ENCODE data around the gene BCL2L11.

GRCh38 chr2:111178296-111178695 lies 57.6 kb downstream of the BCL2L11 start:
- TF ChIP-seq EP300 (IDR thresholded peaks at IDR 0.05; ENCODE audit: low read length) (no peak), PRPF4 (IDR thresholded peaks at IDR 0.05; ENCODE audit: insufficient read depth, low read depth, low read length, poor library complexity, severe bottlenecking) (no peak), POLR2G (IDR thresholded peaks at IDR 0.05; ENCODE audit: low read depth, low read length) (no peak), ARID1B (IDR thresholded peaks at IDR 0.05) (no peak), CTCF (IDR thresholded peaks at IDR 0.05 in 2 of 3, conservative IDR thresholded peaks at IDR 0.05 in 1 of 3; ENCODE audit: insufficient read depth in 2 of 3, low read depth in 1 of 3, low read length in 3 of 3) (no peak), CLOCK (CRISPR knock-in tag; IDR thresholded peaks at IDR 0.05; ENCODE audit: borderline replicate concordance) (no peak), MXI1 (IDR thresholded peaks at IDR 0.05; ENCODE audit: low read depth, low read length) (no peak), HDAC2 (IDR thresholded peaks at IDR 0.05) (no peak), SMARCC2 (IDR thresholded peaks at IDR 0.05; ENCODE audit: low read depth) (no peak), YY1 (IDR thresholded peaks at IDR 0.05; ENCODE audit: borderline replicate concordance in 1 of 3, control insufficient read depth in 1 of 3, extremely low read depth in 1 of 3, insufficient read depth in 3 of 3, insufficient read length in 1 of 3, insufficient replicate concordance in 2 of 3, low read depth in 1 of 3, low read length in 2 of 3) (no peak), KDM4B (IDR thresholded peaks at IDR 0.05; ENCODE audit: borderline replicate concordance in 2 of 2, low read depth in 1 of 2) (no peak), TEAD1 (CRISPR knock-in tag; IDR thresholded peaks at IDR 0.05) (no peak), TFAP4 (CRISPR knock-in tag; IDR thresholded peaks at IDR 0.05; ENCODE audit: borderline replicate concordance) (no peak)
